ENCODE results near the gene IFTAP. TPM values are rescaled to one million over a fixed set of nuclear protein-coding genes. Genes with fewer than 3 reads are reported as not detected.

The IFTAP gene
- total RNA-seq, 1 donor from 2014 or later: 7.1 TPM

DNA sequence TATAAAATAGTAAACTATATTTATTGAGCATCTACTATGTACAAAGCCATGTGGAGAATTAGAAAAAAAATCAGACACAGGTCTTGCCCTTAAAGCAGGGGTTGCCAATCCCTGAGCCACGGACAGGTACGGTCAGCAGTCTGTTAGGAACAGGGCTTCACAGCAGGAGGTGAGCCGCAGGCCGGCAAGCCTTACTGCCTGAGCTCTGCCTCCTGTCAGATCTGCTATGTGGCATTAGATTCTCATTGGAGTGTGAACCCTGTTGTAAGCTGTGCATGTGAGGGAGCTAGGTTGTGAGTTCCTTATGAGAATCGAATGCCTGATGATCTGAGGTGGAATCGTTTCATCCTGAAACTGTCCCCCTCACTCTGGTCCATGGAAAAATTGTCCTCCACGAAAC, 5.9 kb downstream of the IFTAP start:
- Histone ChIP-seq H3K36me3 (no peaks in the 10 kb centered on the region), H3K27ac (no peak overlapping the region), H3K9me3 (no peaks in the 10 kb centered on the region), H3K4me1 (peaks cover 0 to 3% of the 10 kb centered on the region in 2 donors), H3K27me3 (no peaks in the 10 kb centered on the region), H3K4me3 (no peak overlapping the region)
- DNase-seq (ENCODE audit: low spot score in 2 of 2): no peak
- TF ChIP-seq CTCF (IDR thresholded peaks at IDR 0.05): no peak
- intact Hi-C loops (cut with DNase I): no loop called here

DNA sequence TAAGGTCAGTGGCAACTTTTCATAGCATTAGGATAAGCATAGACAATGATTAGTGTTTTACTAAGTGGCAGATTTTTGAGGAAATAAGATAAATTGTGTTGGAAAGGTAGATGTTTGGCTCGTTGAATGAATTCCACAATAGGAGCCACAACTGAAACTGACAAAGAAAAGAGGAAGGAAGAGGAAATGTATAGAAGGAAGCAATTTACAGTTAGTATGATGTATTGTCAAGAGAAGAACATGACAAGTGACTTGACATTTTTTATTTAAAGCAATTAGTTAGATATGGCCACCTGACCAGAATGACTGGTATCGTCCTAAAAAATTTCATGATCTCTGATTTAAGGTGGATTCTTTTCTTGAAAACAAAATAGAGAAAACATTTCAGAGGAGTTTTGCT, 6.9 kb downstream of the IFTAP start:
- Histone ChIP-seq H3K9me3 (no peaks in the 10 kb centered on the region), H3K27ac (no peak overlapping the region), H3K4me3 (no peak overlapping the region), H3K4me1 (no peaks in the 10 kb centered on the region), H3K27me3 (no peaks in the 10 kb centered on the region), H3K36me3 (no peaks in the 10 kb centered on the region)
- no peak for DNase-seq (ENCODE audit: low spot score in 2 of 2)
- no peak for TF ChIP-seq CTCF (IDR thresholded peaks at IDR 0.05)
- intact Hi-C loops (cut with DNase I): no loop called here

DNA sequence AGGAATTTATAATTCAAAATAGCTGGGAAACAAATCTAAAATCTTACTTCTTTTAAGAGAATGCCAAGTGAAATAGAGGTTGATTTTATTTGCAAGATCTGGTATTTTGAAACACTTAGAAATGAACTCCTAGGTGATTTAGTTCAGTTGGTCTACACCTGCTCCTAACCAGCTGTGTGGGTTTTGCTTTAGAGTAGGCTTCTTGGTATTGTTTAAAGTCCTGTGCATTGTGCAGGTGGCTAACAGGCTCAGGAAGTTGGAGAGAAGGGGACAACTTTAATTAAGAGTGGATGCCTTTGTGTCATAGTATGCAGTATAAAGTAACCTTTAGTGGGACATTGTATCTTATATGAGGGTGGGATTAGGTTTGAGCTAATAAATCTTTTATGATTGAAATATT, 7.8 kb downstream of the IFTAP start:
- Histone ChIP-seq H3K4me1 (no peaks in the 10 kb centered on the region), H3K36me3 (no peaks in the 10 kb centered on the region), H3K27ac (no peak overlapping the region), H3K27me3 (no peaks in the 10 kb centered on the region), H3K4me3 (no peak overlapping the region), H3K9me3 (no peaks in the 10 kb centered on the region)
- DNase-seq (ENCODE audit: low spot score in 2 of 2): no peak
- intact Hi-C loops (cut with DNase I): no loop called here
- TF ChIP-seq CTCF (IDR thresholded peaks at IDR 0.05): no peak

GRCh38 chr11:36605221-36606216, 11.2 kb downstream of the IFTAP start:
- Histone ChIP-seq H3K36me3 (no peaks in the 10 kb centered on the region), H3K27me3 (no peaks in the 10 kb centered on the region), H3K4me3 (no peak overlapping the region), H3K4me1 (no peaks in the 10 kb centered on the region), H3K27ac (no peak overlapping the region), H3K9me3 (no peaks in the 10 kb centered on the region)
- intact Hi-C loops (cut with DNase I): no loop called here
- no peak for TF ChIP-seq CTCF (IDR thresholded peaks at IDR 0.05)
- no peak for DNase-seq (ENCODE audit: low spot score in 2 of 2)

DNA sequence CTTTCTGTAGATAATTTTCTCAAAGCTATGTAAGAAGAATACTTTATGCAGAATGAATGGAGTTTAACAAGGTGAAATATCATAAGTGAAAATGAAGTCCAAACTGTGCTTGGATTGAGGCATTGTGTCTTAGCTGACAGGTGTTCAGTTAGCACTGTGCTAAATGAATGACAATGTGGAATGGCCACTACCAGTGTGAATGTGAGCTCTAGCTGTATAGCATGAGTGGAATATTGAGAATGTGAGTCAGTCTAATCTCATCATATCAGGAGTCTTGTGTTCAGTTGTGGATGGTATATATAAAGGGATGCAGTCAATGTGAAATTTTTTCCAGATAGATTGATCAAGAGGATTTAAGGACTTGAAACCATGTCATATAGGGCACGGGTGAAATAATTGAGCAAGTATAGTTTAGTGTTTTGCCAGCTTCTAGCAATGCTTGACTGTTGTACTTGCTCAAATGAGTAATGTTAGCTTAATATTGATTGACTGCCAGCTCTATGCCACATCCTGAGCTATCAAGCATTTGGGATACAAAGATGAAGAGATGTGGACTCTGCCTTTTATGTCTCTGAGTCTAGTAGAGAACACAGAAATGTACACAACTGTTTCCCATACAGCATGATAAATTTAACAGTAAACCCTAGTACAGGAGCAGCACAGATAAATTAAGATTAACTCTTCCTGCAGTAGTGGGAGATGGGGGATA, 14.3 kb downstream of the IFTAP start:
- TF ChIP-seq CTCF (IDR thresholded peaks at IDR 0.05): no peak
- H3K27me3 ChIP-seq: no peaks in the 10 kb centered on the region
- H3K4me1 ChIP-seq: no peaks in the 10 kb centered on the region
- H3K4me3 ChIP-seq: no peak overlapping the region
- no peak overlapping the region for H3K27ac ChIP-seq
- no peaks in the 10 kb centered on the region for H3K9me3 ChIP-seq
- DNase-seq (ENCODE audit: low spot score in 2 of 2): no peak
- H3K36me3 ChIP-seq: no peaks in the 10 kb centered on the region
- intact Hi-C loops (cut with DNase I): no loop called here

Data from ascending aorta (tissue), 2 donors.